ENCODE results near the gene AXIN1.
"Not testable (repeated sequence)": the region's sequence is repeated elsewhere in the genome, so short reads cannot be mapped to it uniquely, and the experiment has no call there.

AXIN1 gene

DNA sequence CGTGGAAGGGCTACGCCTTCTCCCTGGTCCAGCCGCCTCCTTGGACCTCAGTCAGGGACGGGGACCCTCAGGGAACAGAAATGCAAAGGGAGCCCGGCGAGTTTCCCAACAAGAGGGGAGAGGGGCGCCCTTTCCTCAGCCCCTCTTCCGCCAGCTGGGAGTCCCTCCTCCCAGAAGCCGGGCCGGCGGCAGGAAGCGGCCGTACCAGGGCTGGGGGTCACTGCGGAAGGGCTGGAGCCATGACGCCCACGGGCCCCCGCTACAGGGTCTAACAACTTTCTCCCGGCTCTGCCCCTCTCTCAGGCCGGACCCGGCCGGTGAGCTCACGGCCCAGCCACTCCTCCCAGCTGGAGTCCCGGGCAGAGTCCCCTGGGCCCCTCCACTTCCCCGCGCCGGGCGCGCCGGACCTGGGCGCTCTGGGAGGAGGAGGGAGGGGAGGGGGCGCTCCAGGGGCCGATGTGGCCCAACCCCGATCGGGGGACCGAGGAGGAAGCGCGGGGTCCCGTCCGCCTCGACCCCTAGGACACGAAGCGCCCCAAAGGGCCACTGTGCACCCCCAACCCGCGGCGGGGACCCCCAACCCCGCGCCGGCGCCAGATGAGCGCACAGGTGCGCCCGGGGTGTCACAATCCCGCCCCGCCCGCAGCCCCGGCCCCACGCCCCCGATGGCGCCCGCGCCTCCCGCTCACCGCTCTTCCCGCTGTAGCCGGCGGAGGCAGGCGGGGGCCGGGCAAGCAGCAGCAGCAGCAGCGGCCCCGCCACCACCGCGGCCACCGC is 28.7 kb upstream of the AXIN1 start:
- peaks cover 27 to 35% of the 10 kb centered on the region in 2 donors for H3K4me1 ChIP-seq (ENCODE audit: control insufficient read depth in 2 of 2, insufficient read depth in 2 of 2, low read length in 2 of 2)
- H3K36me3 ChIP-seq (ENCODE audit: control insufficient read depth in 2 of 2, insufficient read depth in 2 of 2, low read length in 2 of 2), result peaks cover 5 to 14% of the 10 kb centered on the region in 2 donors
- peak overlapping the region; percentile 63 to 71 for H3K27ac ChIP-seq (ENCODE audit: low read depth in 2 of 2, low read length in 2 of 2)
- peak overlapping the region; percentile 73 to 76 for H3K4me3 ChIP-seq (ENCODE audit: low read length in 2 of 2)
- no peaks in the 10 kb centered on the region for H3K9me3 ChIP-seq (ENCODE audit: control insufficient read depth in 2 of 2, low read length in 2 of 2)
- H3K27me3 ChIP-seq (ENCODE audit: control insufficient read depth in 2 of 2, insufficient read depth in 2 of 2, low read length in 2 of 2), result no peaks in the 10 kb centered on the region
- peak overlapping the region; percentile 74 to 83 for H3K9ac ChIP-seq (ENCODE audit: low read depth in 1 of 2, low read length in 2 of 2)

- no peaks in the 10 kb centered on the region for H3K27me3 ChIP-seq (ENCODE audit: control insufficient read depth in 2 of 2, insufficient read depth in 2 of 2, low read length in 2 of 2)
- H3K36me3 ChIP-seq (ENCODE audit: control insufficient read depth in 2 of 2, insufficient read depth in 2 of 2, low read length in 2 of 2), result peaks cover 8 to 19% of the 10 kb centered on the region in 2 donors
- H3K4me1 ChIP-seq (ENCODE audit: control insufficient read depth in 2 of 2, insufficient read depth in 2 of 2, low read length in 2 of 2), result peaks cover 27 to 35% of the 10 kb centered on the region in 2 donors
- peak overlapping the region; percentile 73 to 76 for H3K4me3 ChIP-seq (ENCODE audit: low read length in 2 of 2)
- peak overlapping the region; percentile 74 to 83 for H3K9ac ChIP-seq (ENCODE audit: low read depth in 1 of 2, low read length in 2 of 2)
- H3K9me3 ChIP-seq (ENCODE audit: control insufficient read depth in 2 of 2, low read length in 2 of 2), result no peaks in the 10 kb centered on the region
- peak overlapping the region; percentile 63 to 71 for H3K27ac ChIP-seq (ENCODE audit: low read depth in 2 of 2, low read length in 2 of 2)
Observed at GRCh38 chr16:380762-381011, 28.2 kb upstream of the AXIN1 start.

GRCh38 chr16:379961-380761 is 27.6 kb upstream of the AXIN1 start:
- no peaks in the 10 kb centered on the region for H3K9me3 ChIP-seq (ENCODE audit: control insufficient read depth in 2 of 2, low read length in 2 of 2)
- peaks cover 8 to 22% of the 10 kb centered on the region in 2 donors for H3K36me3 ChIP-seq (ENCODE audit: control insufficient read depth in 2 of 2, insufficient read depth in 2 of 2, low read length in 2 of 2)
- H3K27ac ChIP-seq (ENCODE audit: low read depth in 2 of 2, low read length in 2 of 2), result peak overlapping the region; percentile 34 to 65
- peak overlapping the region; percentile 24 to 54 for H3K9ac ChIP-seq (ENCODE audit: low read depth in 1 of 2, low read length in 2 of 2)
- no peaks in the 10 kb centered on the region for H3K27me3 ChIP-seq (ENCODE audit: control insufficient read depth in 2 of 2, insufficient read depth in 2 of 2, low read length in 2 of 2)
- H3K4me1 ChIP-seq (ENCODE audit: control insufficient read depth in 2 of 2, insufficient read depth in 2 of 2, low read length in 2 of 2), result peaks cover 27 to 35% of the 10 kb centered on the region in 2 donors
- peak overlapping the region; percentile 26 to 76 for H3K4me3 ChIP-seq (ENCODE audit: low read length in 2 of 2)

- H3K27me3 ChIP-seq (ENCODE audit: control insufficient read depth in 2 of 2, insufficient read depth in 2 of 2, low read length in 2 of 2), result no peaks in the 10 kb centered on the region
- peak overlapping the region; percentile 26 to 31 for H3K4me3 ChIP-seq (ENCODE audit: low read length in 2 of 2)
- H3K36me3 ChIP-seq (ENCODE audit: control insufficient read depth in 2 of 2, insufficient read depth in 2 of 2, low read length in 2 of 2), result peaks cover 14 to 30% of the 10 kb centered on the region in 2 donors
- peaks cover 27 to 35% of the 10 kb centered on the region in 2 donors for H3K4me1 ChIP-seq (ENCODE audit: control insufficient read depth in 2 of 2, insufficient read depth in 2 of 2, low read length in 2 of 2)
- H3K27ac ChIP-seq (ENCODE audit: low read depth in 2 of 2, low read length in 2 of 2), result peak overlapping the region; percentile 34 to 65
- H3K9me3 ChIP-seq (ENCODE audit: control insufficient read depth in 2 of 2, low read length in 2 of 2), result no peaks in the 10 kb centered on the region
- peak overlapping the region; percentile 24 to 54 for H3K9ac ChIP-seq (ENCODE audit: low read depth in 1 of 2, low read length in 2 of 2)
Observed at GRCh38 chr16:379183-379960, 26.8 kb upstream of the AXIN1 start.

- Histone ChIP-seq H3K9me3 (ENCODE audit: control insufficient read depth in 2 of 2, low read length in 2 of 2) (no peaks in the 10 kb centered on the region), H3K4me1 (ENCODE audit: control insufficient read depth in 2 of 2, insufficient read depth in 2 of 2, low read length in 2 of 2) (peaks cover 26 to 35% of the 10 kb centered on the region in 2 donors), H3K9ac (ENCODE audit: low read depth in 1 of 2, low read length in 2 of 2) (peak overlapping the region in 1 of 2 donors; percentile 12), H3K36me3 (ENCODE audit: control insufficient read depth in 2 of 2, insufficient read depth in 2 of 2, low read length in 2 of 2) (peaks cover 18 to 35% of the 10 kb centered on the region in 2 donors), H3K27ac (ENCODE audit: low read depth in 2 of 2, low read length in 2 of 2) (peak overlapping the region in 1 of 2 donors; percentile 13), H3K4me3 (ENCODE audit: low read length in 2 of 2) (no peak overlapping the region), H3K27me3 (ENCODE audit: control insufficient read depth in 2 of 2, insufficient read depth in 2 of 2, low read length in 2 of 2) (no peaks in the 10 kb centered on the region)
Observed at GRCh38 chr16:378821-379182, 26.3 kb upstream of the AXIN1 start.

DNA sequence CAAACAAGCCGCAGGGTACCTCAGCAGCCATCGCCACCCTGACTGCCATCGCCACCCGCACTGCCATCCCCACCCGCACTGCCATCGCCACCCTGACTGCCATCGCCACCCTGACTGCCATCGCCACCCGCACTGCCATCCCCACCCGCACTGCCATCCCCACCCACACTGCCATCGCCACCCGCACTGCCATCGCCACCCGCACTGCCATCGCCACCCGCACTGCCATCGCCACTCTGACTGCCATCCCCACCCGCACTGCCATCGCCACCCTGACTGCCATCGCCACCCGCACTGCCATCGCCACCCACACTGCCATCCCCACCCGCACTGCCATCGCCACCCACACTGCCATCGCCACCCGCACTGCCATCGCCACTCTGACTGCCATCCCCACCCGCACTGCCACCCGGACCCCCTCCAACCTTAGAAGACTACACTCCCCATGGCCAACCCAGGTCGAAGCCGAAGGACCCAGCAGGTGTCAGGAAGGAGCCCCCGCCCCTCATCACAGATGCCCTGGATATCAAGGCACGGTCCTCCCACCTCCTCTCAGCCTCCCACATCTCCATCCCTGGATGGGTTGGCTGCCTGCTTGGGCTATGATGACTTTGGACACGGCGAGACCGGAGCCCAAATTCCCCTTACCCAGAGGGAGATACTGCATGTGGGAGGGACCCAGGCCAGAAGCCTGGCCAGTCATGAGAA is 25.7 kb upstream of the AXIN1 start:
- H3K27me3 ChIP-seq (ENCODE audit: control insufficient read depth in 2 of 2, insufficient read depth in 2 of 2, low read length in 2 of 2); H3K27ac ChIP-seq (ENCODE audit: low read depth in 2 of 2, low read length in 2 of 2); H3K4me3 ChIP-seq (ENCODE audit: low read length in 2 of 2); H3K9ac ChIP-seq (ENCODE audit: low read depth in 1 of 2, low read length in 2 of 2); H3K9me3 ChIP-seq (ENCODE audit: control insufficient read depth in 2 of 2, low read length in 2 of 2): not testable (repeated sequence)
- Histone ChIP-seq H3K36me3 (ENCODE audit: control insufficient read depth in 2 of 2, insufficient read depth in 2 of 2, low read length in 2 of 2) (peaks cover 22 to 38% of the 10 kb centered on the region in 2 donors), H3K4me1 (ENCODE audit: control insufficient read depth in 2 of 2, insufficient read depth in 2 of 2, low read length in 2 of 2) (peaks cover 21 to 30% of the 10 kb centered on the region in 2 donors)

GRCh38 chr16:377419-377951 is 25.0 kb upstream of the AXIN1 start:
- Histone ChIP-seq H3K9me3 (ENCODE audit: control insufficient read depth in 2 of 2, low read length in 2 of 2) (no peaks in the 10 kb centered on the region), H3K4me3 (ENCODE audit: low read length in 2 of 2) (no peak overlapping the region), H3K36me3 (ENCODE audit: control insufficient read depth in 2 of 2, insufficient read depth in 2 of 2, low read length in 2 of 2) (peaks cover 25 to 46% of the 10 kb centered on the region in 2 donors), H3K27ac (ENCODE audit: low read depth in 2 of 2, low read length in 2 of 2) (no peak overlapping the region), H3K9ac (ENCODE audit: low read depth in 1 of 2, low read length in 2 of 2) (no peak overlapping the region), H3K27me3 (ENCODE audit: control insufficient read depth in 2 of 2, insufficient read depth in 2 of 2, low read length in 2 of 2) (no peaks in the 10 kb centered on the region), H3K4me1 (ENCODE audit: control insufficient read depth in 2 of 2, insufficient read depth in 2 of 2, low read length in 2 of 2) (peaks cover 17 to 24% of the 10 kb centered on the region in 2 donors)

GRCh38 chr16:376817-377418 is 24.4 kb upstream of the AXIN1 start:
- Histone ChIP-seq H3K4me3 (ENCODE audit: low read length in 2 of 2) (no peak overlapping the region), H3K4me1 (ENCODE audit: control insufficient read depth in 2 of 2, insufficient read depth in 2 of 2, low read length in 2 of 2) (peaks cover 17 to 22% of the 10 kb centered on the region in 2 donors), H3K9ac (ENCODE audit: low read depth in 1 of 2, low read length in 2 of 2) (no peak overlapping the region), H3K9me3 (ENCODE audit: control insufficient read depth in 2 of 2, low read length in 2 of 2) (no peaks in the 10 kb centered on the region), H3K27me3 (ENCODE audit: control insufficient read depth in 2 of 2, insufficient read depth in 2 of 2, low read length in 2 of 2) (no peaks in the 10 kb centered on the region), H3K36me3 (ENCODE audit: control insufficient read depth in 2 of 2, insufficient read depth in 2 of 2, low read length in 2 of 2) (peaks cover 28 to 47% of the 10 kb centered on the region in 2 donors), H3K27ac (ENCODE audit: low read depth in 2 of 2, low read length in 2 of 2) (no peak overlapping the region)
